ENCODE data around the gene ALX1. TPM values are rescaled to one million over a fixed set of nuclear protein-coding genes. Genes with fewer than 3 reads are reported as not detected.

The ALX1 gene
- total and polyA plus RNA-seq, 9 of the 15 experiments (the other 6 are each of a cell fraction or from before 2014, with no cell fraction given): 0.09 to 0.31 (median 0.11) TPM; not detected in 2

DNA sequence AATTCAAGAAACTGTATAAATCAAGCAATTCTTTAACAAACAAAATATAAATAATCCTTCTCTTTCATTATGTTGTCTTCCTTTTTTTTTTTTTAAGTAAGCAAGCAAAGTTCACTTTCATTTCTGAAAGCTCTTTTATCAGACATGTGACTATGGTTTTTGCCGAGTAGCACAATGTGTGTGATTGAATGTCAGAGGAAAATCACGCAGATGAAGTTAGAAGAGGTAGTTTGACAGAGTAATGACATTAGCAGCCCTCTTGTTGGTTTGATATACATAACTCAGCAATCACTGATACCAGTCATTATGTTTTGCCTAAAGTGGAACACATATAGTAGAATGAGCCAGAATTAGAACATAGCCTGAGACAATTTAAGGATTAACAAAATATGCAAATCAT lies 19.0 kb downstream of the ALX1 start:
- in situ Hi-C loops (cut with MboI) (no loop called here), intact Hi-C loops (cut with micrococcal nuclease) (no loop called here)
- no peaks in the 10 kb centered on the region for H4K20me1 ChIP-seq (replicated peaks; ENCODE audit: control insufficient read depth, insufficient read depth, low read length)
- H3K36me3 ChIP-seq (ENCODE audit: control insufficient read depth, insufficient read depth, low read length): no peaks in the 10 kb centered on the region
- 0% methylated on average over 2 of the region's 2 CpGs for WGBS (ENCODE audit: insufficient coverage, low coverage, missing lambda C conversion rate)
- H3K4me2 ChIP-seq (ENCODE audit: insufficient read depth, low read length): no peak overlapping the region
- H3K9me1 ChIP-seq (ENCODE audit: control insufficient read depth, insufficient read depth, low read length): no peaks in the 10 kb centered on the region
- no peaks in the 10 kb centered on the region for H3K4me1 ChIP-seq (replicated peaks in 1 of 2; ENCODE audit: control insufficient read depth in 2 of 2, insufficient read depth in 2 of 2, low read length in 2 of 2)
- no peaks in the 10 kb centered on the region for H3K79me2 ChIP-seq (ENCODE audit: control insufficient read depth, insufficient read depth, low read length)
- DNase-seq (ENCODE audit: extremely low read depth in 1 of 4, low spot score in 3 of 4) (no peak), FAIRE-seq (no peak), ATAC-seq (no peak)
- H2AFZ ChIP-seq (ENCODE audit: low read depth, low read length): no peak overlapping the region
- no peak overlapping the region for H3K4me3 ChIP-seq
- TF ChIP-seq CCAR2 (IDR thresholded peaks at IDR 0.05; ENCODE audit: low read depth, low read length) (no peak), GABPA (tag; conservative IDR thresholded peaks at IDR 0.05; ENCODE audit: low read depth) (no peak), NFXL1 (CRISPR knock-in tag; IDR thresholded peaks at IDR 0.05) (no peak), ZNF384 (IDR thresholded peaks at IDR 0.05; ENCODE audit: low read depth, low read length) (no peak), RUNX1 (IDR thresholded peaks at IDR 0.05; ENCODE audit: low read depth) (no peak), PHB2 (IDR thresholded peaks at IDR 0.05; ENCODE audit: low read depth) (no peak)
- TF ChIP-seq, protein P1, sequence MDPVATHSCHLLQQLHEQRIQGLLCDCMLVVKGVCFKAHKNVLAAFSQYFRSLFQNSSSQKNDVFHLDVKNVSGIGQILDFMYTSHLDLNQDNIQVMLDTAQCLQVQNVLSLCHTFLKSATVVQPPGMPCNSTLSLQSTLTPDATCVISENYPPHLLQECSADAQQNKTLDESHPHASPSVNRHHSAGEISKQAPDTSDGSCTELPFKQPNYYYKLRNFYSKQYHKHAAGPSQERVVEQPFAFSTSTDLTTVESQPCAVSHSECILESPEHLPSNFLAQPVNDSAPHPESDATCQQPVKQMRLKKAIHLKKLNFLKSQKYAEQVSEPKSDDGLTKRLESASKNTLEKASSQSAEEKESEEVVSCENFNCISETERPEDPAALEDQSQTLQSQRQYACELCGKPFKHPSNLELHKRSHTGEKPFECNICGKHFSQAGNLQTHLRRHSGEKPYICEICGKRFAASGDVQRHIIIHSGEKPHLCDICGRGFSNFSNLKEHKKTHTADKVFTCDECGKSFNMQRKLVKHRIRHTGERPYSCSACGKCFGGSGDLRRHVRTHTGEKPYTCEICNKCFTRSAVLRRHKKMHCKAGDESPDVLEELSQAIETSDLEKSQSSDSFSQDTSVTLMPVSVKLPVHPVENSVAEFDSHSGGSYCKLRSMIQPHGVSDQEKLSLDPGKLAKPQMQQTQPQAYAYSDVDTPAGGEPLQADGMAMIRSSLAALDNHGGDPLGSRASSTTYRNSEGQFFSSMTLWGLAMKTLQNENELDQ (CRISPR knock-in tag; IDR thresholded peaks at IDR 0.05; ENCODE audit: borderline replicate concordance): no peak
- TF ChIP-seq, protein P2, sequence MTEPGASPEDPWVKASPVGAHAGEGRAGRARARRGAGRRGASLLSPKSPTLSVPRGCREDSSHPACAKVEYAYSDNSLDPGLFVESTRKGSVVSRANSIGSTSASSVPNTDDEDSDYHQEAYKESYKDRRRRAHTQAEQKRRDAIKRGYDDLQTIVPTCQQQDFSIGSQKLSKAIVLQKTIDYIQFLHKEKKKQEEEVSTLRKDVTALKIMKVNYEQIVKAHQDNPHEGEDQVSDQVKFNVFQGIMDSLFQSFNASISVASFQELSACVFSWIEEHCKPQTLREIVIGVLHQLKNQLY (CRISPR knock-in tag; conservative IDR thresholded peaks at IDR 0.05): no peak
- H3K27me3 ChIP-seq (ENCODE audit: control insufficient read depth in 2 of 2, insufficient read depth in 2 of 2, low read length in 2 of 2): no peaks in the 10 kb centered on the region
- no peaks in the 10 kb centered on the region for H3K9me3 ChIP-seq (replicated peaks; ENCODE audit: control insufficient read depth, insufficient read depth, low read depth, low read length)
- BruUV-seq (replicated peaks): no TSS peak
- ChIA-PET POLR2A (no interaction called here), CTCF (ENCODE audit: low intra/inter-chr PET ratio) (no interaction called here)
- H3K27ac ChIP-seq (ENCODE audit: extremely low read depth, low read depth, low read length): no peak overlapping the region
- no peak overlapping the region for H3K9ac ChIP-seq (ENCODE audit: insufficient read depth in 1 of 2, low read depth in 2 of 2, low read length in 2 of 2)
